HG03378 (cell line): ENCODE results near the gene SOX18.

Source experiments
- ATAC-seq: cut with Tn5 transposase; IDR thresholded peaks from one replicate; pipeline ENCODE4 v1.9.1; 2021; ENCODE audit warnings: mild to moderate bottlenecking, moderate library complexity; ENCODE audit not compliant: unreplicated experiment

The SOX18 gene

GRCh38 chr20:64053841-64054661, 4.6 kb upstream of the SOX18 start:
- ATAC-seq: no peak

DNA sequence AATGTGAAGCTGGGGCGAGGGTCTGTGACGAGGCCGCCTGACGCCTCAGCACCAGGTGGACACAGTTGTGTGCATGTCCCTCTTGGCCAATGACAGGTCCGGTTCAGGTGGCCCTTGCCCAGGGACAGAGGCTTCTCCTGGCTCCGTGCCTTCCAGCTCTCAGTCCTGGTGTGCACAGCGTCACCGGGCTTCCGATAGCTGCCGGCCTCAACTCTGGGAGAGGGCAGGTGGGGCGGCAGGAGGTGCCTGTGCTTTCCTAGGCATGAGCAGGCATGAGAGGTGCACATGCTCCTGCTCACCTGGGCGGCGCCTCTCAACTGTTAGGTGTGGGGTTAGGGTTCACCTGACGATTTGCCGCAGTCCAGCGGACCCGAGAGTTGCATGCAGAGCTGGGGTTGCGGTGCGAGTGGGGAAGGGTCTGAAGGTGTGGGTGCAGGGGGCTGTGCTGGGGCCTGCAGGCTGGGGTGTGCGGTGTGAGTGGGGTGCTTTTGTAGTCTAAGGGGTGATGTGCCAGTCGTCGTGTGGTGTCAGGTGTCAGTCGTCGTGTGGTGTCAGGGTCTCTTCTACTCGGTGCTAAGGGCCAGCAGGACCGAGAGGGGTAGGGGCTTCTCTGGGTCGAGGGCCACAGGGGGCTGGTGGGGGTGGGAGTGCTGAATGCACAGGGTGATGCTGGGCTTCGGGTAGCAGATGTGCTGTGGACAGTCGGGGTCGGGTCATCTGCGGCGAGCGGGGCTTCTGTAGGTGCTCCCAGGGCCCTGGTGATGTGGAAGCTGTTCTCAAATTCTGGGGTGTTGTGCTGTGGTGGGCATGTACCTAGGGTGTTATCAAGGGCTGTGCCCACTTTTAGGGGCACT, 3.8 kb upstream of the SOX18 start:
- ATAC-seq: no peak

DNA sequence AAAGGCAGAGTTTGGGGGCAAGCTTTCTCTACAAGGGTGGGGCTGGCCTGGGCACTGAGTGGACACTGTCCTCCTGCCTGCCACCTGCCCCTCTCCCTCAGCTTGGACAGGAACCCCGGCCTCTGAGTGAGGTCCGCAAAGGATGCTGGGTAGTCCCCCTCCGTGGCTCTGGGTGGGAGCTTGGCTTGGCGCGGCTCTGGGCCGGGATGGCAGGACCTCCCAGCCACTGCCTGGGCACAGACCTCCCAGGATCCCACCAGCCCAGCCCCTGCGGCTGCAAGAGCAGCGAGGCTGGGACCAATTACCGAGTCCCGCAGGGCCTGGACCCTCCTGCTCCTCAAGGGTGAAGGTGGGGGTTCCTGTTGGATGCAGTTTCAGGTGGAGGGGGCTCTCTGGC, 2.9 kb upstream of the SOX18 start:
- ATAC-seq: no peak

GRCh38 chr20:64051561-64052325, 2.3 kb upstream of the SOX18 start:
- no peak for ATAC-seq

DNA sequence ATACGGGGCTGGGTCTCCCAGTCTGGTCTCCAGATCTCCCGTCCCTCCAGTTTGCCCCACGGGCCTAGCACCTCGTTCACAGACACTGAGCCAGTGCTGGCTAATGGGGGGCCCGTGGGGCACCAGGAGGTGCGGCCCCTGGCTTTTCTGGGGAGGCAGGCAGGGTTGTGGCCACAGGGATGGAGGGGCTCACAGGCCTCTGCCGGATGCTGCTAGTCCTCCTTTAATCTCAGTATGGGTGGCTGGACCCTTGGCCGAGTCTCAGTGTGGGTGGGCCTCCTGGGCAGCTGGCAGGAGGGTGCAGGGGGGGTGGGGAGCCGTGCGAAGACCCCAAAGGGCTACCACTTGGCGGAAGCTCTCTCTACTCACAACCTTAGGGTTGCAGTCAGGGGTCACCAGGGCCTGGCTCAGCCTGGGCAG, 1.6 kb upstream of the SOX18 start:
- ATAC-seq: no peak

DNA sequence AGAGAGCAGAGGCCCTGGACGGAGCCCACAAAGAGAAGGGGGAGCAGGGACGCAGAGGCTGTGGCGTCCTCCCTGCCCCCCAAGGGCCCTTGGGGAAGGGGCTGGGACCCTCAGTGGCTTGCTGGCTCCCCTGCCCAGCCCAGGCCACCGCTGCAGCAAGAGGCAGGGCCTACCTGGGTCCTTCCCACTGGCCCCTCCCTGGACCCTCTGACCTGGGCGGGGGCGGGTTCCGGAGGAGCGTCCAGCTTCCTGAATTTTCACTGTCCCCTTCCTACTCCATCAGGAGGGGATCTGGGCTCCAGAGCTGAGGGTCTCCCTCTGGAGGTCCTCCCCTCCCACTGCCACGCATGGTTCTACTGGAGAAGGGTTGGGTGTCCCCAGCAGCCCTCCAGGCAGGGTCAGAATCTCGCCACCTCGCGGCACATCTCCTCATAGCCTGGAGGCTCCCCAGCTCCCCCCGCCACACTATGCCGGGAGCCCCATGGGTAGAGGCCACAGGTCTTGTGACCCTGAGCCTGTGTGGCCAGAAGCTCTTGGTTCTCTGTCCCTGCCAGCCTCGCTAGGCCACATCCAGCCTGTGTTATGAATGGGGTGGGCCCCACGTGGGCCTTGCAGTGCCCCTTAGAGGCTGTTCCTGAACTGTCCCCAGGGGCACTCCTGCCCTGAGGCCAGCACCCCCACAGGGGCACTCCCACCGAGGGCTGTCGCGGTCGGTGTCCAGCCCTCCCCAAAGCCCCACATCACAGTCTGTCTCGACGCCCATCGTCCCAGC, 1.0 kb upstream of the SOX18 start:
- ATAC-seq: no peak

DNA sequence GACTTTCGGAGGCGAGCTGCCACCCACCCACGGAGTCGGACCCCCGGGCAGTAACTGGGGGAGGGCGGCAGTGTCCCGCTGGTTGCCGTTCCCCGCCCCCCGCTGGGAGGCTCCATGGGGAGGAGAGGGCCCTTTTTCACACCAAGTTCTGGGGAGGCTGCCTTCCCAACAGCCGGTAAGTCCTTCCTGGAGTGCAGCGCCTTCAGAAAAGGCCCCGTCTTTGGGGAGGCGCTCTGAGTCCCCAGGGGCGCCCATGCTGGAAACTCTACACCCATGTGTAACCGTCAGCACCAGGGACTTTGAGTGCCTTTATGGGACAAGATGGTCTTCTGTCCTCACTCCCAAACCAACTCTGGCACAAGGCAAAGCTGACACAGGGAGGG, 430 bp upstream of the SOX18 start:
- ATAC-seq: no peak

DNA sequence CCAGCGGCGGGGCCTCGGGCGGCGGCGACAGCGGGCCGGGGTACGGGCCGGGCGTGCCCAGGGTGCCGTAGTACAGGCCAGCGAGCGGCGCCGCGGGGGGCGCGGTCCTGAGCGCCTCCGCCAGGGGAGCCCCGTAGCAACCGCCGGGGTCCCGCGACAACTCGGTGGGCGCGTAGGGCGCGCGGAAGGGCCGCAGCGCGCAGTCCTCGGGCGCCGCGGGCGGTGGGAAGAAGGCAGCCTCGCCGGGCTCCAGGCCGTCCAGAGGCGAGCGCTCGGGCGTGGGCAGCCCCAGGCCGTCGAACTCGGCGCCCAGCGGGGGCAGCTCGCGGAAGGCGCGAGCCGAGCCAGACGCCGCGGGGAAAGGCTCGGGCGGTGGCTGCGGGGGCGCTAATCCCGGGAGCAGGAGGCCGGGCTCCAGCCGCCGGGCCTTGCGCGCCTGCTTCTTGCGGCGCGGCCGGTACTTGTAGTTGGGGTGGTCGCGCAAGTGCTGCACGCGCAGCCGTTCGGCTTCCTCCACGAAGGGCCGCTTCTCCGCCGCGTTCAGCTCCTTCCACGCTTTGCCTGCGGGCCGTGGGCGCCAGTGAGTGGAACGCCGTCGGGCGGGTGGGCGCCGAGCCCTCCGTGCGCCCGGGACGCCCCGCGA, 916 bp downstream of the SOX18 start:
- ATAC-seq: no peak

DNA sequence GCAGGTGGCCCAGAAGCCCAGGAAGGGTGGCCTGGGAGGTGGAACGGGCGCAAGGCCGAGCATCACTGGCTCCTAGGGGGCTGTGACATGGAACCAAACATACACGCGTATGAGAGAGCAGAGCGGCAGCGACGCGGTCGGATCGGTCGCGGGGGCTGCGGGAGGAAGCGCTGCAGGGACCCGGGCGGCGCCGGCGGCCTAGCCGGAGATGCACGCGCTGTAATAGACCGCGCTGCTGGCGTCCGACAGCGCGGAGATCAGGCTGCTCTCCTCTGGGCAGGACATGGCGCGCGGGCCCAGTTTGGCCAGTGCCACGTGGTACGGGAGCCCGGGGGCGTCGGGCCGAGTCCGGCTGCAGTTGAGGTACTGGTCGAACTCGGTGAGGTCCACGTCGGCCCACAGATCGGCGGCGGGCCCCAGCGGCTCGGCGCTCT, 1.5 kb downstream of the SOX18 start:
- no peak for ATAC-seq

- no peak for ATAC-seq
Measured at GRCh38 chr20:64047046-64047389, 2.4 kb downstream of the SOX18 start.

DNA sequence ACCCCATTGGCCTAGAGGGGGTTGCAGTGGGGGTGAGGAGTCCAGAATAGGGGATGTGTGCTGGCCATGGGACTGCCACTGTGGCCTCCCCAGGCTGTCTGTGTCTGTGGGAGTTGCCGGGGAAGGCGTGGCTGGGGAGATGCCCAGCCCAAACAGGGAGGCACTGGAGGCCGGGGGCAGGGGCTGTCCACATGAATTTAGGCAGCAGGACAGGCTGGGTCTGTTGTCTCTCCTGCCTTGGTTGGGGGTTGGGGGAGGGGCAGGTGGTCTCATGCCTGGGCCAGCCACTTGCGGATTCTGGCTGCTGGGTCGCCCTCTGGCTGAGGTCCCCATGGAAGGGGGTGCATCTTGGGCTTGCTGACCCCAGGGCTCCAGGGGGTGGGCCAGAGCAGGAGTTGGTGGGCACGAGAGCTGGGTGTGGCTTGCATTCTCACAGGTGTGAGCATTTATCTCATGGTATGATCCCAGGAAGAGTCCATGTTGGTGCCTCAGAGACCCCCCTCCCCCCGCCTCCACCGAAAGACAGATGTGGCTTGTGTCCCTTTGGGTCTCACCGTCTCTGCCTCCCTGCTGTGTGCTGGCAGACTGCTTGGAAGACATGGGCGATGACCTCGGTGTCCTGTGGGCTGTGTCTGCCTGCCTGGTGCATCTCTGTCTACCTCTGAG, 4.0 kb downstream of the SOX18 start:
- ATAC-seq: no peak

- no peak for ATAC-seq
Measured at GRCh38 chr20:64044484-64045247, 4.8 kb downstream of the SOX18 start.

- ATAC-seq: no peak
Measured at GRCh38 chr20:64043768-64044167, 5.7 kb downstream of the SOX18 start.

DNA sequence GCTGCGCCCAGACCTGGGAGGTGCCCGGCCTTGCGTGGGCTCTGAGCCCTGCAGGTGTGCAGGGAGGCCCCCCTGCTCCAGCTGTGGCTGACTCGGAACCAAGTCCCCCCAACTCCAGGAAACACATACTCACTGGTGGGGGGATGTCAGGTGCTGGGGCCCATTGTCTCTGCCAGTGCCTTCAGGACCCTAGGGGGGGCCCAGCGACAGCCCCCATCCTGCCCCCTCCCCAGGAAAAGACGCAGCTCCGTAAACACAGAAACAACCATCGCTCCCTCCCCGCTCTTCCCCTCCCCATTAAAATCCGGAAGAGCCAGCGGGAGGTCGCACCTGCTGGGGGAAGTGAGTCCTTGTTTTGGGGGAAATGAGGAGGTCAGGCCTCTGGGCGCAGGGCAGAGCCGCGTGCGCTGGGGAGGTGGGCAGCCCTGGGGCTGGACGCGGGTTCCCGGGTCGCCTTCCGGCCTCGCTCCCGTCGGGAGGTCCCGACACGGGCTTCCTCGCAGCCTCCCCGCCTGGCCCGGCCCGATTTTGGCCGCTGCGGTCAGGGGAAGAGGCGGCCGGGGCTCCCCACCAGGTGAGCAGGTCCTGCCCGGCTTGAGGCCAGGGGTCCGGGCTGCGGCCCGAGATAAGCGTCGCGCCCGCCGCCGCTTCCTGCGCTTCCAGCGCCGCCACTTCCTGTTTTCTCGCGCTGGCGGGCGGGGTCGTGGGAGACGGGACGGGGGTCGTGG, 7.2 kb downstream of the SOX18 start:
- ATAC-seq: no peak

DNA sequence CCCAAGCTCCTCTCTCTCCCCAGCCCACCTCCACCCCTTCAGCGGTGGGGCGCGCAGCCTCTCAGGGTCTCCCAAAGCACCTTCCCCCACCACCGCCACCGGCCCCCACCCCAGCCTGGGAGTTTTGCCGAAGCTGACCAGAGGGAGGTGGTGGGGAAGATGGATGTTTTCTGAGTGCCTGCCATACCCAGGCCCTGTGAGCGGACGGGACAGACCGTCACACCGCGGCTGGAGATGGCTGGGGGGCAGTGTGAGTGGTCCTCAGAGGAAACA, 7.7 kb downstream of the SOX18 start:
- ATAC-seq: no peak

GRCh38 chr20:64041040-64041780, 8.2 kb downstream of the SOX18 start:
- no peak for ATAC-seq

GRCh38 chr20:64040231-64041039, 9.0 kb downstream of the SOX18 start:
- ATAC-seq: no peak
